ENCODE results near the gene TXNDC17. TPM values are rescaled to one million over a fixed set of nuclear protein-coding genes. Genes with fewer than 3 reads are reported as not detected.

Gene TXNDC17
- total and polyA plus RNA-seq, 9 of the 15 experiments (the other 6 are each of a cell fraction or from before 2014, with no cell fraction given), result 108 to 759 (median 179) TPM

DNA sequence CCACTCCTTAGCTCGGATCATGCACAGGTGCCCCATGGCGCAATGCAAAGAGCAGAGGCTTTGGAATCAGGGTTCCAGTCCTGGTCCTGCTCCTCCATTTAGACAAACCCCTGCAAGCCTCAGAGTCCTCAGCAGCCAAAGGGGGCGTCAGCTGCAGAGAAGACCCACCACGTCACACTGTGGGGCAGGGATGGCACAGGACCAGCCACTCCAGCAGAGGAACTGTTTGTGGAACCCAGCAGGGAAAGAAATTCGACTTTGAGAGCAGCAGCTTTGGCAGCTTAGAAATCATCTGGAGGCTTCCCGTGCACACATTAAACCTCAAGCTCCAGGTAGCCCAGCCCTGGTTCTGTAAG is 35.9 kb downstream of the TXNDC17 start:
- H3K9ac ChIP-seq (ENCODE audit: insufficient read depth in 1 of 2, low read depth in 2 of 2, low read length in 2 of 2), result no peak overlapping the region
- ChIA-PET CTCF (ENCODE audit: low intra/inter-chr PET ratio) (no interaction called here), POLR2A (interaction anchor here (0.7 to 1.4 kb wide), 2 partner anchors 16 to 1395 kb away, joined by 4 read pairs; partner anchors contain the start of gene RABEP1)
- no peak for TF ChIP-seq SNIP1 (IDR thresholded peaks at IDR 0.05; ENCODE audit: low read depth)
- TF ChIP-seq TCF7L2 (IDR thresholded peaks at IDR 0.05; ENCODE audit: low read depth, low read length), result no peak
- no peak for TF ChIP-seq IRF2 (CRISPR knock-in tag; IDR thresholded peaks at IDR 0.05)
- no peaks in the 10 kb centered on the region for H3K9me3 ChIP-seq (replicated peaks; ENCODE audit: control insufficient read depth, insufficient read depth, low read depth, low read length)
- no TSS peak for BruUV-seq (replicated peaks)
- no peak overlapping the region for H2AFZ ChIP-seq (ENCODE audit: low read depth, low read length)
- H3K4me3 ChIP-seq, result no peak overlapping the region
- H3K27me3 ChIP-seq (ENCODE audit: control insufficient read depth in 2 of 2, insufficient read depth in 2 of 2, low read length in 2 of 2), result peaks cover 9 to 42% of the 10 kb centered on the region in 2 experiments; a peak in 4 of 5 replicates
- FAIRE-seq (no peak), ATAC-seq (no peak), DNase-seq (ENCODE audit: extremely low read depth in 1 of 4, low spot score in 3 of 4) (no peak)
- H3K79me2 ChIP-seq (ENCODE audit: control insufficient read depth, insufficient read depth, low read length), result no peaks in the 10 kb centered on the region
- H3K36me3 ChIP-seq (ENCODE audit: control insufficient read depth, insufficient read depth, low read length), result no peaks in the 10 kb centered on the region
- H3K9me1 ChIP-seq (ENCODE audit: control insufficient read depth, insufficient read depth, low read length), result no peaks in the 10 kb centered on the region
- H3K27ac ChIP-seq (ENCODE audit: extremely low read depth, low read depth, low read length), result no peak overlapping the region
- H4K20me1 ChIP-seq (replicated peaks; ENCODE audit: control insufficient read depth, insufficient read depth, low read length), result no peaks in the 10 kb centered on the region
- no peak overlapping the region for H3K4me2 ChIP-seq (ENCODE audit: insufficient read depth, low read length)
- H3K4me1 ChIP-seq (replicated peaks in 1 of 2; ENCODE audit: control insufficient read depth in 2 of 2, insufficient read depth in 2 of 2, low read length in 2 of 2), result no peaks in the 10 kb centered on the region; a peak in 1 of 5 replicates
- in situ Hi-C loops (cut with MboI) (no loop called here), intact Hi-C loops (cut with micrococcal nuclease) (no loop called here)
- WGBS (ENCODE audit: insufficient coverage, low coverage, missing lambda C conversion rate), result 0% methylated on average over 5 of the region's 6 CpGs

DNA sequence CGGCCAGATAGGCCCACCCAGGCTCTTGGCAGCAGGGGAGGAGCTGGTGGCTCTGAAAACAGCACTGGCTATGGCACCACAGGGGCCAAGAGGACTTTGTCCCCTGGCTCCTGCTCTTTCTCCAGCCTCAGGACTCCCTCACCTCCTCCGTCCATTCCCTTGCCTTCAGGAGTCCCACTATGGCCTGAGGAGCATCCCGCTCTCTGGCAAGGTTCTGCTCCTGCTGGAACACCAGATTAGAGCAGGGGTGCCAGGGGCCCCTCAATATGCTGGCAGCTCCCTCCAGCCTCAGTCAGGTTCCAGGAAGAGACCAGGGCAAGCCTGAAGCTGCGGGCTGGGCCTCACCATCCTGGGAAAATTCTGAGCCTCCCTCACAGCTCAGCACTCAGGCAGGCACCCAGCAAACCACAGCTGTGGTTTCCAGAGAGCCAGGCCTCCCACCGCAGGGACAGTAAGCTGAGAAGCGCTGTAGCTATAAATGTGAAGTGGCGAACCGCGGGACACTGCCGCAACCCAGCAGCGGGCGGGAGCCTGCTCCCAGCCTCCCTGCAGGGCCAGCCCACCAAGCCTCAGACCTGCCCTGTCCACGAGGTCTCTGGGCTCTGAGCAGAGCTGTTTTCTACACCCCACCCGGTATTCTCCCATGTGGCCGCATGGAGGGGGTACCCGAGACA is 36.4 kb downstream of the TXNDC17 start:
- FAIRE-seq (no peak), ATAC-seq (no peak), DNase-seq (ENCODE audit: extremely low read depth in 1 of 4, low spot score in 3 of 4) (no peak)
- H3K9me1 ChIP-seq (ENCODE audit: control insufficient read depth, insufficient read depth, low read length), result no peaks in the 10 kb centered on the region
- BruUV-seq (replicated peaks), result no TSS peak
- no peaks in the 10 kb centered on the region for H3K36me3 ChIP-seq (ENCODE audit: control insufficient read depth, insufficient read depth, low read length)
- in situ Hi-C loops (cut with MboI), result no loop called here
- H3K27ac ChIP-seq (ENCODE audit: extremely low read depth, low read depth, low read length), result no peak overlapping the region
- H3K79me2 ChIP-seq (ENCODE audit: control insufficient read depth, insufficient read depth, low read length), result no peaks in the 10 kb centered on the region
- no peak overlapping the region for H3K9ac ChIP-seq (ENCODE audit: insufficient read depth in 1 of 2, low read depth in 2 of 2, low read length in 2 of 2)
- H3K27me3 ChIP-seq (ENCODE audit: control insufficient read depth in 2 of 2, insufficient read depth in 2 of 2, low read length in 2 of 2), result peaks cover 11 to 43% of the 10 kb centered on the region in 2 experiments; a peak in 4 of 5 replicates
- H3K4me1 ChIP-seq (replicated peaks in 1 of 2; ENCODE audit: control insufficient read depth in 2 of 2, insufficient read depth in 2 of 2, low read length in 2 of 2), result no peaks in the 10 kb centered on the region; a peak in 1 of 5 replicates
- no peak overlapping the region for H3K4me2 ChIP-seq (ENCODE audit: insufficient read depth, low read length)
- ChIA-PET POLR2A (interaction anchor here (0.7 to 1.4 kb wide), 2 partner anchors 16 to 1395 kb away, joined by 4 read pairs; partner anchors contain the start of gene RABEP1), CTCF (ENCODE audit: low intra/inter-chr PET ratio) (no interaction called here)
- H2AFZ ChIP-seq (ENCODE audit: low read depth, low read length), result no peak overlapping the region
- H4K20me1 ChIP-seq (replicated peaks; ENCODE audit: control insufficient read depth, insufficient read depth, low read length), result no peaks in the 10 kb centered on the region
- H3K9me3 ChIP-seq (replicated peaks; ENCODE audit: control insufficient read depth, insufficient read depth, low read depth, low read length), result no peaks in the 10 kb centered on the region
- no peak overlapping the region for H3K4me3 ChIP-seq
- intact Hi-C loops (cut with micrococcal nuclease), result no loop called here
- WGBS (ENCODE audit: insufficient coverage, low coverage, missing lambda C conversion rate), result 3% methylated on average over 12 of the region's 16 CpGs
- TF ChIP-seq, protein P1, sequence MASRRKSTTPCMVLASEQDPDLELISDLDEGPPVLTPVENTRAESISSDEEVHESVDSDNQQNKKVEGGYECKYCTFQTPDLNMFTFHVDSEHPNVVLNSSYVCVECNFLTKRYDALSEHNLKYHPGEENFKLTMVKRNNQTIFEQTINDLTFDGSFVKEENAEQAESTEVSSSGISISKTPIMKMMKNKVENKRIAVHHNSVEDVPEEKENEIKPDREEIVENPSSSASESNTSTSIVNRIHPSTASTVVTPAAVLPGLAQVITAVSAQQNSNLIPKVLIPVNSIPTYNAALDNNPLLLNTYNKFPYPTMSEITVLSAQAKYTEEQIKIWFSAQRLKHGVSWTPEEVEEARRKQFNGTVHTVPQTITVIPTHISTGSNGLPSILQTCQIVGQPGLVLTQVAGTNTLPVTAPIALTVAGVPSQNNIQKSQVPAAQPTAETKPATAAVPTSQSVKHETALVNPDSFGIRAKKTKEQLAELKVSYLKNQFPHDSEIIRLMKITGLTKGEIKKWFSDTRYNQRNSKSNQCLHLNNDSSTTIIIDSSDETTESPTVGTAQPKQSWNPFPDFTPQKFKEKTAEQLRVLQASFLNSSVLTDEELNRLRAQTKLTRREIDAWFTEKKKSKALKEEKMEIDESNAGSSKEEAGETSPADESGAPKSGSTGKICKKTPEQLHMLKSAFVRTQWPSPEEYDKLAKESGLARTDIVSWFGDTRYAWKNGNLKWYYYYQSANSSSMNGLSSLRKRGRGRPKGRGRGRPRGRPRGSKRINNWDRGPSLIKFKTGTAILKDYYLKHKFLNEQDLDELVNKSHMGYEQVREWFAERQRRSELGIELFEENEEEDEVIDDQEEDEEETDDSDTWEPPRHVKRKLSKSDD (conservative IDR thresholded peaks at IDR 0.05; ENCODE audit: low read length), result no peak
- no peak for TF ChIP-seq ZNF707 (CRISPR knock-in tag; conservative IDR thresholded peaks at IDR 0.05)
- TF ChIP-seq PCBP1 (IDR thresholded peaks at IDR 0.05; ENCODE audit: low read depth, low read length, poor library complexity, severe bottlenecking), result no peak
- TF ChIP-seq BHLHE40 (IDR thresholded peaks at IDR 0.05; ENCODE audit: low read length), result no peak
- no peak for TF ChIP-seq MCM2 (IDR thresholded peaks at IDR 0.05; ENCODE audit: low read depth)
- no peak for TF ChIP-seq ZNF197 (CRISPR knock-in tag; IDR thresholded peaks at IDR 0.05; ENCODE audit: low read depth)
- TF ChIP-seq ZSCAN32 (CRISPR knock-in tag; IDR thresholded peaks at IDR 0.05), result no peak

All from K562 (cell line).